ENCODE results near the gene PPIL1.

Gene PPIL1

GRCh38 chr6:36825452-36825851 lies 49.2 kb downstream of the PPIL1 start:
- Histone ChIP-seq H3K9me3 (replicated peaks; ENCODE audit: insufficient read depth, low read length) (no peaks in the 10 kb centered on the region), H3K4me3 (ENCODE audit: low read length) (no peak overlapping the region), H2AFZ (ENCODE audit: low read length) (no peak overlapping the region), H3K4me1 (ENCODE audit: low read length) (no peaks in the 10 kb centered on the region), H3F3A (ENCODE audit: insufficient read depth, low read length) (no peaks in the 10 kb centered on the region), H3K27ac (ENCODE audit: low read length) (no peak overlapping the region), H3K36me3 (replicated peaks; ENCODE audit: insufficient read depth, low read length) (no peaks in the 10 kb centered on the region), H3K9ac (ENCODE audit: low read length) (no peak overlapping the region), H3K27me3 (replicated peaks; ENCODE audit: insufficient read depth, low read length) (no peaks in the 10 kb centered on the region), H3K9me2 (replicated peaks; ENCODE audit: insufficient read depth, low read length) (no peaks in the 10 kb centered on the region), H3K79me2 (ENCODE audit: low read length) (no peaks in the 10 kb centered on the region), H3K4me2 (ENCODE audit: low read depth, low read length) (no peak overlapping the region), H4K20me1 (ENCODE audit: insufficient read depth, low read length) (no peaks in the 10 kb centered on the region)
- TF ChIP-seq EZH2 (optimal IDR thresholded peaks at IDR 0.05; ENCODE audit: low read depth, low read length) (no peak), EZH2phosphoT487 (IDR thresholded peaks at IDR 0.05; ENCODE audit: low read length) (no peak)
- no peak for DNase-seq

- no peak for TF ChIP-seq EZH2phosphoT487 (IDR thresholded peaks at IDR 0.05; ENCODE audit: low read length)
- no peak for TF ChIP-seq EZH2 (optimal IDR thresholded peaks at IDR 0.05; ENCODE audit: low read depth, low read length)
- no peak for TF ChIP-seq CTCF (IDR thresholded peaks at IDR 0.05; ENCODE audit: low read length)
- H3K36me3 ChIP-seq (replicated peaks; ENCODE audit: insufficient read depth, low read length): no peaks in the 10 kb centered on the region
- H3K79me2 ChIP-seq (ENCODE audit: low read length): no peaks in the 10 kb centered on the region
- H3K9ac ChIP-seq (ENCODE audit: low read length): no peak overlapping the region
- no peak overlapping the region for H3K27ac ChIP-seq (ENCODE audit: low read length)
- no peaks in the 10 kb centered on the region for H4K20me1 ChIP-seq (ENCODE audit: insufficient read depth, low read length)
- no peak for DNase-seq
- H3K27me3 ChIP-seq (replicated peaks; ENCODE audit: insufficient read depth, low read length): no peaks in the 10 kb centered on the region
- H3K4me3 ChIP-seq (ENCODE audit: low read length): no peak overlapping the region
- H3K9me3 ChIP-seq (replicated peaks; ENCODE audit: insufficient read depth, low read length): no peaks in the 10 kb centered on the region
- H3K9me2 ChIP-seq (replicated peaks; ENCODE audit: insufficient read depth, low read length): no peaks in the 10 kb centered on the region
- H3K4me2 ChIP-seq (ENCODE audit: low read depth, low read length): no peak overlapping the region
- no peak overlapping the region for H2AFZ ChIP-seq (ENCODE audit: low read length)
- no peaks in the 10 kb centered on the region for H3K4me1 ChIP-seq (ENCODE audit: low read length)
- H3F3A ChIP-seq (ENCODE audit: insufficient read depth, low read length): no peaks in the 10 kb centered on the region
Observed at GRCh38 chr6:36824253-36824652, 50.4 kb downstream of the PPIL1 start.

- no peak for TF ChIP-seq EZH2 (optimal IDR thresholded peaks at IDR 0.05; ENCODE audit: low read depth, low read length)
- TF ChIP-seq EZH2phosphoT487 (IDR thresholded peaks at IDR 0.05; ENCODE audit: low read length): no peak
- no peak for TF ChIP-seq CTCF (IDR thresholded peaks at IDR 0.05; ENCODE audit: low read length)
- Histone ChIP-seq H3K27me3 (replicated peaks; ENCODE audit: insufficient read depth, low read length) (no peaks in the 10 kb centered on the region), H3K79me2 (ENCODE audit: low read length) (no peaks in the 10 kb centered on the region), H3F3A (ENCODE audit: insufficient read depth, low read length) (no peaks in the 10 kb centered on the region), H3K4me1 (ENCODE audit: low read length) (no peaks in the 10 kb centered on the region), H3K9me3 (replicated peaks; ENCODE audit: insufficient read depth, low read length) (no peaks in the 10 kb centered on the region), H3K27ac (ENCODE audit: low read length) (no peak overlapping the region), H3K4me3 (ENCODE audit: low read length) (no peak overlapping the region), H3K4me2 (ENCODE audit: low read depth, low read length) (no peak overlapping the region), H3K9ac (ENCODE audit: low read length) (no peak overlapping the region), H3K9me2 (replicated peaks; ENCODE audit: insufficient read depth, low read length) (no peaks in the 10 kb centered on the region), H4K20me1 (ENCODE audit: insufficient read depth, low read length) (no peaks in the 10 kb centered on the region), H2AFZ (ENCODE audit: low read length) (no peak overlapping the region), H3K36me3 (replicated peaks; ENCODE audit: insufficient read depth, low read length) (no peaks in the 10 kb centered on the region)
- no peak for DNase-seq
Observed at GRCh38 chr6:36823421-36824096, 51.0 kb downstream of the PPIL1 start.

Measured in MM.1S (cell line).